Sigmoid colon (tissue), 4 donors: Measurements from ENCODE around the gene CR1.

Experiments used
- CTCF ChIP-seq, 4 experiments: fragments of 450-650 bp in 3 of 4; fragments of 200-600 bp in 1 of 4; IDR thresholded peaks; one replicate each; pipeline ENCODE4 v1.5.1; 2016 to 2019; ENCODE audit warnings: antibody characterized with exemption in 4 of 4, mild to moderate bottlenecking in 3 of 4, moderate library complexity in 2 of 4
- POLR2A ChIP-seq, 2 donors: fragments of 450-650 bp; IDR thresholded peaks; one replicate each; pipeline ENCODE4 v1.6.1; 2016; ENCODE audit warnings: antibody characterized with exemption in 2 of 2, mild to moderate bottlenecking in 2 of 2, moderate library complexity in 2 of 2
- POLR2AphosphoS5 ChIP-seq, 4 donors: sonication (generic); formaldehyde crosslinking; IDR thresholded peaks; one replicate each; pipeline ENCODE4 v1.6.1; 2017; ENCODE audit warnings: antibody characterized with exemption in 4 of 4

- TF ChIP-seq CTCF (IDR thresholded peaks at IDR 0.05) = no peak
- TF ChIP-seq POLR2AphosphoS5 (IDR thresholded peaks at IDR 0.05) = no peak
- no peak for TF ChIP-seq POLR2A (IDR thresholded peaks at IDR 0.05)
Observed at GRCh38 chr1:207503950-207504349, 8.0 kb downstream of the CR1 start.
